NCI-H187 (cell line): ENCODE measurements around the gene NUDT13.
A peak's percentile ranks its signal among the peaks of the same experiment; 100 is the strongest.

ENCODE experiments used
- DNase-seq, 2 experiments: peaks; one replicate each; lab custom pipeline; 2025; lab: John Stamatoyannopoulos, UW

The NUDT13 gene

GRCh38 chr10:73163096-73163495, 52.8 kb downstream of the NUDT13 start:
- no peak for DNase-seq

DNA sequence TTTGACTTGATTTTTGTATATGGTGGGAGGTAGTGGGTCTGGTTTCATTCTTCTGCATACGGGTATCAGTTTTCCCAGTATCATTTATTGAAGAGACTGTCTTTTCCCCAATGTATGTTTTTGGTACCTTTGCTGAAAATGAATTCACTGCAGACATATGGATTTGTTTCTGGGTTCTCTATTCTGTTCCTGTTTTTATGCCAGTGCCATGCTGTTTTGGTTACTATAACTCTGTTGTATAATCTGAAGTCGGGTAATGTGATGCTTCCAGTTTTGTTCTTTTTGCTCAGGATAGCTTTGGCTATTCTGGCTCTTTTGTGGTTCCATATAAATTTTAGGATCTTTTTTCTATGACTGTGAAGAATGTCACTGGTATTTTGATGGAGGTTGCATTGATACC, 56.7 kb downstream of the NUDT13 start:
- DNase-seq: no peak

- no peak for DNase-seq
Observed at GRCh38 chr10:73167458-73167782, 57.2 kb downstream of the NUDT13 start.

DNA sequence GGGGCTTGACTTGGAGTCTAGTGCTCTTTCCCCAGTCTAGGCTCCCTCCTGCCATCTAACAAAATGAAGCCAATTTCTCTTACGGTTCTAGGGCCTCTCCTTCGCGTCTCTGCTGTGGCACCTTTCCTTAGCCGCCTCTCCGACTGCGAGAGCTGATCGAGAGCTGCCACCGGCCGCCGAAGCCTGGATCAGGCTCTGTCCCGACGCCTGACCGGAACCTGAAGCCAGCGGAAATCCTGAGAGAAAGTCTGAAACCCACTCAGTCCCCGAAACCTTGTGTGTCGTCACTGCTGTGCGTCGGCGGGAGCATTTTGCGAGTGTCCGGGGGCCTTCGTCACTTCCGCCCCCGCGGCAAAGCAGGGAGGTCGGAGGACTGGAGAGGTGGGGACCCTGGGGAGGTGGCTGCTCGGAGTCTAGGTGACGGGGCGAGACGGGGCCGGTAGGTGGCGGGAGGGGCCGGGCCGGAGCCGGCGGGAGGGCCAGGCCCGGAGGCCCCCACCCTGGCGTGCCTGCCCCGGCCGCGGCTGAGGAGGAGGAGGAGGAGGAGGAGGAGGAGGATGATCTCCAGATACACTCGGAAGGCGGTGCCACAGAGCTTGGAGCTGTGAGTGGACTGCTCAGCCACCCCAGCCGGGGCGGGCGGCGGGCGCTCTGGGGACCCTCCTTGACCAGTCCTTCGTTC, 57.7 kb downstream of the NUDT13 start, which contains the start of the genes ECD and FAM149B1:
Gene ECD (minus strand): TSS at position 226 of the 682 bp plus-strand sequence. CDS start 4,071 bp downstream, outside the sequence.
Gene FAM149B1 (plus strand): TSS at position 337 of the 682 bp plus-strand sequence. CDS start 221 bp downstream, at position 558.
- DNase-seq: peak; percentile 31 to 69

DNA sequence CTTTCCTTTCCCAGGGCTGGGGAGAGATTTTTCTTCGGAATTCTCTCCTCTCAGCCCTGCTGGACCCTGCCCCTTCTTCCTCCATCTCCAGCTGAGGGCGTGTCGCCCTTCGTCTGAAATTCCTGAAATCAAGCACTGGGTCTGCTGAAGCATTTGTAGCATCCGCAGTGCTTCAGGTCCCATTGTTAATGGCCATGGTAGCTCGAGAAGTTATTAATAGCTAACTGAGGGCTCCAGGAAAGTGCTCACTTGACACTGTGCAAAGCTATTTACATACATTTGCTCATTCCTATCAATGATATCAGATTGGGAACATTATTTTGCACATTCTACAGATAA, 58.2 kb downstream of the NUDT13 start:
- DNase-seq: no peak

DNA sequence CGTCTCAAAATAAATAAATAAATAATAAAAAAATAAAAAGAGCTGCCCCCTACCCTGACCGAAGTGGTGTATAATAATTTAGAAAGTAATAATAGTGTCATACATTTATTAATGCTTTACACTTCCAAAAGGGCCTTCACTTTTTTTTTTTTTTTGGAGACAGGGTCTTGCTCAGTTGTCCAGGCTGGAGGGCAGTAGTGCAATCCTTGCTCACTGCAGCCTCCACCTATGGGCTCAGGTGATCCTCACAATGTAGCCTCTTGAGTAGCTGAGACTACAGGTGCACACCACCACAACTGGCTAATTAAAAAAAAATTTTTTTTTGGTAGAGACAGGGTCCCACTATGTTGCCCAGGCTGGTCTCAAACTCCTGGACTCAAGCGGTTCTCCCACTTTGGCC, 59.1 kb downstream of the NUDT13 start:
- DNase-seq: no peak

DNA sequence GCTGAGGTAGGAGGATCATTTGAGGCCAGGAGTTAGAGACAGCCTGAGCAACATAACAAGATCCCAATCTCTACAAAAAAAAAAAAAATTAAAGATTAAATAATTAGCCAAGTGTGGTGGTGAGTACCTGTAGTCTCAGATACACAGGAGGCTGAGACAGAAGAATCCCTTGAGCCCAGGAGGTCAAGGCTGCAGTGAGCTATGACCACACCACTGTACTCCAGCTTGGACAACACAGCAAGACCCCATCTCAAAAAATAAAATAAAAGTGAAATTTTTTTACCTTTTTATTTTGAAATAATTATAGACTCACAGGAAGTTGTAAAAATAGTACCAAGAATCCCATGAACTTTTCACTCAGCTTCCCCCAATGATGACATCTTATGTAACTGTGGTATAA, 62.6 kb downstream of the NUDT13 start:
- DNase-seq: no peak

DNA sequence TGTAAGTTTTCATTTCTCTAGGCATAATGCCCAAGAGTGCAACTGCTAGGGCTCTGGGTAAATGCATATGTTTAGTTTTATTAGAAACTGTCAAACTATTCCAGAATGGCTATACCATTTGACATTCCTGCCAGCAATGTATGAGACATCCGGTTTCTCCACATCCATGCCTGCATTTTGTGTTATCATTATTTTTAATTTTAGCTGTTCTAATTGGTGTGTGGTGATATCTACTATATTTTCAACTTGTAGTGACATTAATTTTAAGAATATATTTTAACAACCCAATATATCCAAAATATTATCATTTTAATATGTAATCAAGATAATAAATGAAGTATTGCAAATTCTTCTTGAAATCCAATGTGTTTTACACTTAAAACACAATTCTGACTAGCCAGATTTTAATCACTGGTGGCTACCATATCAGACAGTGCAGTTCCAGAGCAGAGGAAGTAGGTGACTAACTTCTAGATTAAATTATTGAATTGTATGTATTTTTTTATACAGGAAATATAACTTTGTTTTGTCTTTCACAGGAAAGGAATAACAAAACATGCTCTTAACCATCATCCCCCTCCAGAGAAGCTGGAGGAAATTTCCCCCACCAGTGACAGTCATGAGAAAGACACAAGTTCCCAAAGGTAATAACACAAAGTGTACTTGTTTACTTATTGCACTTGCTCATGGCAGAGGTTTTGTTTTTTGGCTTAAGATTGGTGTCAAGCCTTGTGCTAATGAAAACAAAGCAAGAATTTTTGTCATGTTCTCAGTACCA, 64.1 kb downstream of the NUDT13 start:
- no peak for DNase-seq
